SIG-M5 treated with dmso at 0.1 percent for 504 hours (cell line): ENCODE results near the gene C16orf54.
"Not testable (repeated sequence)": the region's sequence is repeated elsewhere in the genome, so short reads cannot be mapped to it uniquely, and the experiment has no call there.

Experiments used
- DNase-seq: peaks from one replicate; lab custom pipeline; 2025; ENCODE audit not compliant: unreplicated experiment; lab: John Stamatoyannopoulos, UW

Gene C16orf54

DNA sequence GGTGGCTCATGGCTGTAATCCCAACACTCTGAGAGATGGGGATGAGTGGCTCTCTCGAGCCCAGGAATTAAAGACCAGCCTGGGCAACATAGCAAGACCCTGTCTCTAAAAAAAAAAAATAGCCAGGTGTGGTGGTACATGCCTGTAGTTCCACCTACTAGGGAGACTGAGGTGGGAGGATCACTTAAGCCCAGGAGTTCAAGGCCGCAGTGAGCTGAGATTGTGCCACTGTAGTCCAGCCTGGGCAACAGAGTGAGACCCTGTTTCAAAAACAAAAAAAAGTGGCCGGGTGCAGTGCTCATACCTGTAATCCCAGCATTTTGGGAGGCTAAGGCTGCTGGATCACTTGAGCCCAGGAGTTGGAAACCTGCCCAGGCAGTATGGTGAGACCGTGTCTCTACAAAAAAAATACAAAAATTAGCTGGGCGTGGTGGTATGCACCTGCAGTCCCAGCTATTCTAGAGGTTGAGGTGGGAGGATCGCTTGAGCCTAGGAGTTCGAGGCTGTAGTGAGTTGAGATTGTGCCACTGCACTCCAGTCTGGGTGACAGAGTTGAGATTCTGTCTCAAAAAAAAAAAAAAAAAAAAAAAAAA is 3.0 kb downstream of the C16orf54 start:
- DNase-seq, result no peak

- not testable (repeated sequence) for DNase-seq
Measured at GRCh38 chr16:29740630-29741015, 5.2 kb downstream of the C16orf54 start.

DNA sequence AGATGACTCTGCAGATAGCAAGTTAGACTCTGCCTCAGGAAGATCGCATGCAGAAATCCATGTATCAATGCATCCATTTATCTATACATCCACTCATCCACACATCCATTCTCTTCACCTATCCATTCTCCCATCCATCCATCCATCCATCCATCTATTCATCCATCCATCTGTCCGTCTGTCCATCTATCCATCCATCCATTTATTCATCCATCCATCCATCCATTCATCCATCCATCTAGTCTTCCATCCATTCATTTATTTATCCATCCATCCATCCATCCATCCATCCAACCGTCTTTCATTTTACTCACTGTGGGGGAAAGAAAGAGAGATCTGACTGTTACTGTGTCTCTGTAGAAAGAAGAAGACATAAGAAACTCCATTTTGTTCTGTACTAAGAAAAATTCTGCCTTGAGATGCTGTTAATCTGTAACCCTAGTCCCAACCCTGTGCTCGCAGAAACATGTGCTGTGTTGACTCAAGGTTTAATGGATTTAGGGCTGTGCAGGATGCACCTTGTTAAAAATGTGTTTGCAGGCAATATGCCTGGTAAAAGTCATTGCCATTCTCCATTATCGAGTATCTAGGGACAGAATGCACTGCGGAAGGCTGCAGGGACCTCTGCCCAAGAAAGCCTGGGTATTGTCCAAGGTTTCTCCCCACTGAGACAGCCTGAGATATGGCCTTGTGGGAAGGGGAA is 5.7 kb downstream of the C16orf54 start:
- not testable (repeated sequence) for DNase-seq

DNA sequence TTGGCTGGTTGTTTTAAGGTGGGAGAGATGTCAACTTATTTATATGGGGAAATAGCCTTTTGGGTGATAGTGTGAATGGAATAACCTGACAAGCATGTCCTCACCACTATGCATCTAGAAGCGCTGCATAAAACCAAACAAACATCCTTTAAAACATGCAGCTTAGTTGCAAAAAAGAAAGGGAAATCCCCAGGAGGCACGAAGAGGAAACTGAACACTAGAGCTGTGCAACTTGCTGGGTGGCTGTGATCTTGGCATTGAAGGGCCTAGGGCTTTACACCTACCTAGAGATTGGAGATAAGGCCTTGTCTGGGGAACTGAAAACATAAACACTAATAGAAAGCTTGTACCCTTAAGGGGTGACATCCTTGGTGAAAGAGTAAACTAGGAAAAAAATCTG is 7.3 kb downstream of the C16orf54 start:
- DNase-seq, result peak; percentile 34

DNA sequence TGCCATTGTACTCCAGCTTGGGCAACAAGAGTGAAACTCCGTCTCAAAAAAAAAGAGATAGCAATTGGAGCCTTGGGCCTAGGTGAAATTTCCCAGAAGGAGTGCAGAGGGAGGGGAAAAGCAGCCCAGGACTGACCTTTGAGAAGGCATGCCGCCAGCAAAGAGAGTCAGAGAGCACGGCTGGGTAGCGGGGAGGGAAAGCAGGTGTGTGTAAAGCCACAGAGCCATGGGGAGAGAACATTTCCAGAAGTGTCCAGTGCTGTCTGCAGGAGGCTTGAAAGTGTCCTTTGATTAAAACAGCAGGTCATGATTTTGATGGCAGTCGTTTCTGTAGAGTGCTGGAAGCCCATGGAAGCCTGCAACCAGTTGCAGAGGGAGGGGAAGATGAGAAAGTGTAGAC is 8.1 kb downstream of the C16orf54 start:
- DNase-seq, result no peak

DNA sequence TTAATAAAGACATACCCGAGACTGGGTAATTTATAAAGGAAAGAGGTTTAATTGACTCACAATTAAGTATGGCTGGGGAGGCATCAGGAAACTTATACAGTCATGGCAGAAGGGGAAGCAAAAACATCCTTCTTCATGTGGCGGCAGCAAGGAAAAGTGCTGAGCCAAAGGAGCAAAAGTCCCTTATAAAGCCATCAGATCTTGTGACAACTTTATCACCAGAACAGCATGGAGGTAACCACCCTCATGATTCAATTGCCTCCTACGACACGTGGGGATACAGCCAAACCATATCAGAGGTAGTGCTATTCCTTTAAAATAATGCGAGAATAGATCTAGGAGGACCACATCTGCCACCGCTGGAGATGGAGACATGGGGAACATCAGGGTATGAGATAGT is 9.0 kb downstream of the C16orf54 start:
- no peak for DNase-seq

- DNase-seq, result no peak
Measured at GRCh38 chr16:29736112-29736511, 9.7 kb downstream of the C16orf54 start.

- no peak for DNase-seq
Measured at GRCh38 chr16:29734786-29735185, 11.0 kb downstream of the C16orf54 start.

DNA sequence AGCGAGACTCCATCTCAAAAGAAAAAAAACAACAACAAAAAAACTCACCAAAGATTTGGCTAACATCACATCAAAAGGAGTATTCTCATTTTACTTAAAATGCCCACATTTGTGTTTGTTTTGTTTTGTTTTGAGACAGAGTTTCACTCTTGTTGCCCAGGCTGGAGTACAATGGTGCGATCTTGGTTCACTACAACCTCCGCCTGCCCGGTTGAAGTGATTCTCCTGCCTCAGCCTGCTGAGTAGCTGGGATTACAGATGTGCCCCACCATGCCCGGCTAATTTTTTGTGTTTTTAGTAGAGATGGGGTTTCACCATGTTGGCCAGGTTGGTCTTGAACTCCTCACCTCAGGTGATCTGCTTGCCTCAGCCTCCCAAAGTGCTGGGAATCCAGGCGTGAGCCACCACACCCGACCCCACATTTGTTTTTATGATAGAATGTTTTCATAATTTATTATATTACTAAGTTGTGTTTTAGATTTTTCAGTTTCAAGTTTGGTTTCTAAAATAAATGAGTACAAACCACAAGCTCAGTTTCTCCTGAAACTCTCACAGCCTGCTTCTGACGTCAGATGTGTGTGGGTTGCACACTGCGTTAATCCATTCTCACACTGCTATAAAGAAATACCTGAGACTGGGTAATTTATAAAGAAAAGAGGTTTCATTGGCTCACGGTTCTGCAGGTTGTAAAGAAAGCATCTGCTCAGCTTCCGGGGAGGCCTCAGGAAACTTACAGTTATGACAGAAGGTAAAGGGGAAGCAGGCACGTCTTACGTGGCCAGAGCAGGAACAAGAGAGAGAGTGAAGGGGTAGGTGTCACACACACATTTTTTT is 13.8 kb downstream of the C16orf54 start:
- DNase-seq, result not testable (repeated sequence)

DNA sequence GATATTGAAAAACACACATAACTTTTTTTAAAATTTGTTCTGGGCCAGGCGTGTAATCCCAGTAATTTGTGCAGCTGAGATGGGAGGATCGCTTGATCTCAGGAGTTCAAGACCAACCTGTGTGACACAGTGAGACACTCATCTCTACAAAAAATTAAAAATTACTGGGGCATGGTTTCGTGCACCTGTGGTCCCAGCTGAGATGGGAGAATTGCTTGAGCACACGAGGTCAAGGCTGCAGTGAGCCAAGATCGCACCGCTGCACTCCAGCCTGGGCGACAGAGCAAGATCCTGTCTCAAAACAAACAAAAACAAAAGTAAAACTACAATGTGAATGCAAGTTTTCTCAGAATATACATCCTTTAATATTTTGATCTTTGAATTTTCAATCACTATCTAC is 15.1 kb downstream of the C16orf54 start:
- no peak for DNase-seq

DNA sequence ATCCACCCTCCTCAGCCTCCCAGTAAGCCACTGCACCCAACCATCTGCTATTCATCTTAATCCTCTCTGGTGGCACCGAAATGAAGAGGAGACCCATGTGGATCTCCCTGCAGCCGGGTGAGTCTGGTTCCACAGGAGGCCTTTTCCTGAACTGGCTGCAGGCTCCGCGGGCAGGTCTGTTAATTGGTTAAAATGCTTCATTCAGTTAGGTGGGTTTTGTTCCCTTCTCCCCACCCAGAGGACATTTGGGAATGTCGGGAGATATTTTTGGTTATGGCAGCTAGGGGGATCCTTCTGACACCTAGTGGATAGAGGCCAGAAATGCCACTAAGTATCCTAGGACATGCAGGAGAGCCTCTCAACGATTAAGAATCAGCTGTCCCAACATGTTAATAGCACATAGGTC is 16.7 kb downstream of the C16orf54 start:
- DNase-seq, result peak; percentile 27

DNA sequence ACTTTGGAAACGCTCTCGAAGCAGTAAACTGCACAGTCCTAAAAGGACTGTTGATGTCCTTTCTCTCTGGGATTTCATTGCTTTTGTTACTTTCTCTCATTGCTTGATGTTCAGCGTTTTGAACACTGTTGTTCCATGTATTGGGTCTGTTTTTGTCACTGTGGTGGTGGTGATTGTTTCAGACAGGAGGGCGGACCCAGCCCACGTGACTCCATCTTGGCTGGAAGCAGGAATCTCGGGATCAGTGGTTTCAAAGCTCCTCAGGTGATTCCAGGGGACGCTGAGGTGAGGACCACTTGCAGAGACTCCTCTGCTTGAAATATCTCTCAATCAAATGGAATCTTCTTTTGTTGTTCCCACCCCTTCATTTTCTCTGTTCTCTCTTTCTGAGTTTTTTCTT is 18.3 kb downstream of the C16orf54 start:
- DNase-seq, result no peak

DNA sequence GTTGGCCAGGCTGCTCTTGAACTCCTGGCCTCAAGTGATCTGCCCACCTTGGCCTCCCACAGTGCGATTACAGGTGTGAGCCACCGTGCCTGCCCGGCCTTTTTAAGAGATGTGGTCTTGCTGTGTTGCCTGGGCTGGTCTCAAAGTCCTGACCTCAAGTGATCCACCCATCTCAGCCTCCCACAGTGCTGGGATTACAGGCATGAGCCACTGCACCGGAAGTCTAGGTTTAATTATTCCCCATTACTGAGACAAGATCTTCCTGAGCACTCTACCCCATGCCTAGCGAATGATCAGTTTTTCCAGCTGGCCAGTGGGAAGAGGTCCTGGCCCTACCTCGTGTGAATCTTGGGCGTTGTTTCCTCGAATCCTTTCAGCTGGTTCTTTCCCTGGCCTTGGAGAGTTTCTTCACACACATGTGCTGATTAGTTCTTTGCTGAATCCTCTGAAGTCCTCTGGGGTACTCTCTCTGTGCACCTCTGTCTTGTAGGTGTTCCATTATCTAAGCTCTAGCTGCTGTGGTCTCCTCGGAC is 18.9 kb downstream of the C16orf54 start:
- DNase-seq, result no peak

GRCh38 chr16:29721167-29721879 is 24.5 kb downstream of the C16orf54 start:
- peak; percentile 59 for DNase-seq

DNA sequence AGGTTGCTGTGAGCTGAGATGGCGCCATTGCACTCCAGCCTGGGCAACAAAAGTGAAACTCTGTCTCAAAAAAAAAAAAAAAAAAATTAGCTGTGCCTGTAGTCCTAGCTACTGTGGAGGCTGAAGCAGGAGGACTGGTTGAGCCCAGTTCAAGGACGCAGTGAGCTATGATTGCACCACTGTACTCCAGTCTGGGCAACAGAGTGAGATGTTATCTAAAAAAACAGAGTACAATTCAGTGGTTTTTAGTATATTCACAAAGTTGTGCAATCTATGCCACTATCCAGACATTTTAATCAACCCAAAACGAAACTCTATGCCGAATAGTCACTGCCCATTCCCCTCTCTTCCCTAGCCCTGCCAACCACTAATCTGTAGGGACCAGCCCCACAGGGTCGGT is 25.1 kb downstream of the C16orf54 start:
- no peak for DNase-seq

DNA sequence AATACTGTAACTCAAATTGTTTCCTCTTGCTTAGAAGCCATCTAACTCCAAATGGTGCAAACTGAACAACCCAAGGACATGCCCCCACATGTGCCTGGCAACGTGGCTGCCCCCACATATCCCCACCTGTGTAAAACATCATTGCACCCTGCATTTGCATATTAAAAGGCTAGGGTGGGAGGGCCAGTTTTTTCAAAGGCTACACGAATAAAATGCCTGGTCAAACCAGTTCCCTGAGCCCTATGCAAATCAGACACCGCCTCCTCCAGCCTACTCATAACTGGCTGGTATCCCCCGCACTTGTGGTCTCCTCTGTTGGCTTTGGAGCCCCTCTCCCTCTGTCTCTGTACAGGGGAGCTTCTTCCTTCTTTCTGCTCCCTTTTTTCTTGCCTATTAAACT is 26.7 kb downstream of the C16orf54 start:
- DNase-seq, result no peak

- no peak for DNase-seq
Measured at GRCh38 chr16:29717113-29717512, 28.7 kb downstream of the C16orf54 start.

- no peak for DNase-seq
Measured at GRCh38 chr16:29714972-29715371, 30.8 kb downstream of the C16orf54 start.

DNA sequence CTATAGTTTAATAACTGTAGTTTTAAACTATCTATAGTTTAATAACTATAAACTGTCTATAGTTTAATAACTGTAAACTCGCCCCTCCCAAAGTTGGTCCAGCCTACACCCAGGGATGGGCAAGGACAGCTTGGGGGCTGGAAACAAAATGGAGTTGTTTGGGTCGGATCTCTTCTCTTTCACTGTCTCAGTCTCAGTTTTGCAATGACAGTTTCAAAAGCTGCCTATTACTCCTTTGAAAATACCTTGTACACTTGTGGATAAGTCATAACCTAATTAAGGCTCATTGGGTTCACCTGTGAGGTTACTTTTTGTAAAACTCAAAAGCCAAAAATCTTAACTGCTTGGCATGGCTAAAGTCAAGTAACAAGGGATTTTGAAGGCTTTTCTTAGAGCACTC is 31.4 kb downstream of the C16orf54 start:
- DNase-seq, result no peak

- DNase-seq, result peak; percentile 14
Measured at GRCh38 chr16:29712809-29713208, 33.0 kb downstream of the C16orf54 start.
